HepG2 (cell line): ENCODE measurements around the gene FAM184B. TPM values are rescaled to one million over a fixed set of nuclear protein-coding genes. Genes with fewer than 3 reads are reported as not detected.

ENCODE experiments used
- CENPBD1 ChIP-seq: sonication (generic); formaldehyde crosslinking; IDR thresholded peaks from 2 replicates; pipeline ENCODE4 v1.8.0; 2022; ENCODE audit warnings: missing genetic modification reagents, low read depth, mild to moderate bottlenecking, borderline replicate concordance
- MZF1 ChIP-seq: sonication (generic); formaldehyde crosslinking; IDR thresholded peaks from 2 replicates; pipeline ENCODE4 v1.8.1; 2023; ENCODE audit warnings: mild to moderate bottlenecking, missing genetic modification reagents, borderline replicate concordance
- RERE ChIP-seq: IDR thresholded peaks from 2 replicates; pipeline ENCODE4 v1.6.1; 2016; ENCODE audit warnings: low read depth, missing genetic modification reagents, missing compliant biosample characterization
- THAP11 ChIP-seq: IDR thresholded peaks from 2 replicates; pipeline ENCODE4 v1.6.1; 2016; ENCODE audit warnings: missing biosample characterization, missing genetic modification reagents
- TOPORS ChIP-seq: sonication (generic); formaldehyde crosslinking; IDR thresholded peaks from 2 replicates; pipeline ENCODE4 v1.8.0; 2023; ENCODE audit warnings: mild to moderate bottlenecking, missing genetic modification reagents
- ZNF235 ChIP-seq: sonication (generic); formaldehyde crosslinking; IDR thresholded peaks from 2 replicates; pipeline ENCODE4 v1.8.1; 2023; ENCODE audit warnings: mild to moderate bottlenecking, missing genetic modification reagents, borderline replicate concordance
- polyA plus RNA-seq, 8 experiments: library from polyadenylated mRNA; depleted of rRNA in 3 of 8; stranded (reverse) in 7 of 8; unstranded in 1 of 8; fragments of >200 nt; fragmentation: Illumina TruSeq in 4 of 8; extraction: Trizol in 4 of 8; gene quantifications; 2 replicates each; pipeline versions ENCODE4 v1.2.1 to v1.2.3, GENCODE V29; 2011 to 2016; ENCODE audit warnings: low read depth in 4 of 8, missing spikeins in 1 of 8, mixed read lengths in 1 of 8; ENCODE audit not compliant: insufficient read depth in 1 of 8
- total RNA-seq, 5 experiments: library from RNA; depleted of rRNA; stranded (reverse); fragments of >200 nt; fragmentation: Illumina TruSeq; extraction: Trizol; gene quantifications; 2 replicates each; pipeline ENCODE4 v1.2.3, GENCODE V29; 2016; ENCODE audit warnings: low read depth in 1 of 5

The FAM184B gene
- total and polyA plus RNA-seq, 2 of the 13 experiments (the other 11 are each of a cell fraction or from before 2014, with no cell fraction given): not detected

- TF ChIP-seq RERE (CRISPR knock-in tag): no peak
- TF ChIP-seq MZF1 (CRISPR knock-in tag): no peak
- no peak for TF ChIP-seq TOPORS (CRISPR knock-in tag)
- TF ChIP-seq THAP11 (CRISPR knock-in tag): no peak
- no peak for TF ChIP-seq CENPBD1 (CRISPR knock-in tag)
- TF ChIP-seq ZNF235 (CRISPR knock-in tag): no peak
- TF ChIP-seq, all 625 proteins: peak for 0
Observed at GRCh38 chr4:17682222-17682566, 99.2 kb downstream of the FAM184B start (continued).
